Caki2 (cell line): Measurements from ENCODE around the gene SPARCL1. TPM values are rescaled to one million over a fixed set of nuclear protein-coding genes. Genes with fewer than 3 reads are reported as not detected.
A peak's percentile ranks its signal among the peaks of the same experiment; 100 is the strongest.

Experiments
- DNase-seq: peaks from one replicate; pipeline ENCODE4 v3.0.0-alpha.2; 2015; ENCODE audit warnings: low read depth
- in situ Hi-C: cut with HindIII; loops from 2 replicates; pipeline ENCODE4 v1.10.0; 2016; ENCODE audit warnings: low sequenced_read_pairs, low pct_unique_long_range_greater_than_20kb, mixed read lengths
- total RNA-seq: library from RNA; depleted of rRNA; stranded (reverse); fragments of >200 nt; shearing (Covaris generic); gene quantifications from 2 replicates; pipeline ENCODE4 v1.2.3, GENCODE V29; 2014; ENCODE audit warnings: low replicate concordance

Gene SPARCL1
- total RNA-seq, 1 experiment from 2014 or later, result 0.51 TPM

GRCh38 chr4:87542734-87543312, 13.6 kb upstream of the SPARCL1 start:
- in situ Hi-C loops, result no loop called here
- no peak for DNase-seq

- no peak for DNase-seq
- in situ Hi-C loops, result no loop called here
Observed at GRCh38 chr4:87541956-87542709, 13.0 kb upstream of the SPARCL1 start.

GRCh38 chr4:87541521-87541920, 12.3 kb upstream of the SPARCL1 start:
- in situ Hi-C loops, result no loop called here
- no peak for DNase-seq

- no peak for DNase-seq
- in situ Hi-C loops, result no loop called here
Observed at GRCh38 chr4:87540146-87541058, 11.2 kb upstream of the SPARCL1 start.

GRCh38 chr4:87532907-87533306, 3.7 kb upstream of the SPARCL1 start:
- in situ Hi-C loops, result no loop called here
- no peak for DNase-seq

GRCh38 chr4:87532109-87532508, 2.9 kb upstream of the SPARCL1 start:
- no peak for DNase-seq
- in situ Hi-C loops, result no loop called here

- DNase-seq, result no peak
- in situ Hi-C loops, result no loop called here
Observed at GRCh38 chr4:87531621-87532020, 2.4 kb upstream of the SPARCL1 start.

GRCh38 chr4:87530868-87531267, 1.7 kb upstream of the SPARCL1 start:
- DNase-seq, result no peak

GRCh38 chr4:87530229-87530628, 1.1 kb upstream of the SPARCL1 start:
- in situ Hi-C loops, result no loop called here
- DNase-seq, result no peak

More at GRCh38 chr4:87530868-87531267, 1.7 kb upstream of the SPARCL1 start:
- in situ Hi-C loops, result no loop called here

- no peak for DNase-seq
- in situ Hi-C loops, result no loop called here
Observed at GRCh38 chr4:87527431-87528220, 1.6 kb downstream of the SPARCL1 start.

- DNase-seq, result no peak
Observed at GRCh38 chr4:87525636-87526295, 3.4 kb downstream of the SPARCL1 start.

GRCh38 chr4:87524456-87524855, 4.7 kb downstream of the SPARCL1 start:
- in situ Hi-C loops, result no loop called here
- DNase-seq, result no peak

More at GRCh38 chr4:87525636-87526295, 3.4 kb downstream of the SPARCL1 start:
- in situ Hi-C loops, result no loop called here

- in situ Hi-C loops, result no loop called here
- DNase-seq, result no peak
Observed at GRCh38 chr4:87523307-87523706, 5.9 kb downstream of the SPARCL1 start.

GRCh38 chr4:87521757-87522374, 7.3 kb downstream of the SPARCL1 start:
- DNase-seq, result peak; percentile 27
- in situ Hi-C loops, result no loop called here

GRCh38 chr4:87521319-87521718, 7.9 kb downstream of the SPARCL1 start:
- DNase-seq, result no peak
- in situ Hi-C loops, result no loop called here

GRCh38 chr4:87517621-87518020, 11.6 kb downstream of the SPARCL1 start:
- no peak for DNase-seq
- in situ Hi-C loops, result no loop called here

GRCh38 chr4:87516683-87517082, 12.5 kb downstream of the SPARCL1 start:
- DNase-seq, result no peak
- in situ Hi-C loops, result no loop called here
